Upper lobe of left lung (tissue), 6 donors: Measurements from ENCODE around the gene SAP30BP. TPM values are rescaled to one million over a fixed set of nuclear protein-coding genes. Genes with fewer than 3 reads are reported as not detected.
A peak's percentile ranks its signal among the peaks of the same experiment; 100 is the strongest.

Experiments
- ATAC-seq, 2 donors: fragments of 200-7000 bp; cut with Tn5 transposase; one replicate each; pipeline ENCODE4 v1.9.1; 2022; ENCODE audit warnings: mild to moderate bottlenecking in 2 of 2, moderate library complexity in 2 of 2; ENCODE audit not compliant: low FRiP score in 2 of 2
- DNase-seq, 2 donors: peaks; one replicate each; pipeline ENCODE4 v3.0.0-alpha.2; 2019 to 2020
- H3K27ac ChIP-seq, 4 donors: fragments of 200-600 bp; sonication (generic); one replicate each; pipeline ENCODE4 v1.5.1; 2016 to 2019
- H3K27me3 ChIP-seq, 4 donors: fragments of 200-600 bp; sonication (generic); one replicate each; pipeline ENCODE4 v1.5.1; 2017 to 2019
- H3K36me3 ChIP-seq, 4 donors: fragments of 200-600 bp; sonication (generic); one replicate each; pipeline ENCODE4 v1.5.1; 2016 to 2019
- H3K4me1 ChIP-seq, 4 donors: fragments of 200-600 bp; sonication (generic); one replicate each; pipeline ENCODE4 v1.5.1; 2018 to 2019
- H3K4me3 ChIP-seq, 4 donors: fragments of 200-600 bp; sonication (generic); one replicate each; pipeline ENCODE4 v1.5.1; 2017 to 2019; ENCODE audit warnings: mild to moderate bottlenecking in 2 of 4, moderate library complexity in 1 of 4
- H3K9me3 ChIP-seq, 4 donors: fragments of 200-600 bp; sonication (generic); one replicate each; pipeline ENCODE4 v1.5.1; 2018 to 2019
- EP300 ChIP-seq, 4 donors: sonication (generic); formaldehyde crosslinking; IDR thresholded peaks; one replicate each; pipeline ENCODE4 v1.5.1; 2017; ENCODE audit warnings: antibody characterized with exemption in 4 of 4, control low read depth in 2 of 4
- POLR2A ChIP-seq, 4 donors: fragments of 450-650 bp; IDR thresholded peaks; one replicate each; pipeline ENCODE4 v1.5.1; 2016 to 2017; ENCODE audit warnings: antibody characterized with exemption in 4 of 4, mild to moderate bottlenecking in 2 of 4
- POLR2AphosphoS5 ChIP-seq, 2 donors: sonication (generic); formaldehyde crosslinking; IDR thresholded peaks; one replicate each; pipeline ENCODE4 v1.5.1; 2017; ENCODE audit warnings: antibody characterized with exemption in 2 of 2
- WGBS, 2 donors: methylation state at CpG; one replicate each; pipeline ENCODE4 v1.1.5; 2017 to 2018; 5-methylcytosine and 5-hydroxymethylcytosine counted together
- total RNA-seq, 6 donors: library from RNA; depleted of rRNA in 4 of 6; stranded (reverse); fragments of >200 nt in 4 of 6; gene quantifications; one replicate each; pipeline versions ENCODE4 v1.1.0 to v1.2.1, GENCODE V29; 2016 to 2021
- TF ChIP-seq, protein P1 (sequence below), 6 experiments: fragments of 450-650 bp in 4 of 6; fragments of 200-600 bp in 2 of 6; sonication (generic) in 2 of 6; IDR thresholded peaks; one replicate each; pipeline ENCODE4 v1.5.1; 2016 to 2019; ENCODE audit warnings: antibody characterized with exemption in 6 of 6
- donor health status: DM: no; HTN: no; CAD: no; lungs with moderate emphysema.
- donor health status: DM: no; HTN: yes; CAD: no; lungs with severe emphysema.

SAP30BP gene
- total RNA-seq, 6 donors from 2014 or later, result 64.1 to 125 (median 80.8) TPM

DNA sequence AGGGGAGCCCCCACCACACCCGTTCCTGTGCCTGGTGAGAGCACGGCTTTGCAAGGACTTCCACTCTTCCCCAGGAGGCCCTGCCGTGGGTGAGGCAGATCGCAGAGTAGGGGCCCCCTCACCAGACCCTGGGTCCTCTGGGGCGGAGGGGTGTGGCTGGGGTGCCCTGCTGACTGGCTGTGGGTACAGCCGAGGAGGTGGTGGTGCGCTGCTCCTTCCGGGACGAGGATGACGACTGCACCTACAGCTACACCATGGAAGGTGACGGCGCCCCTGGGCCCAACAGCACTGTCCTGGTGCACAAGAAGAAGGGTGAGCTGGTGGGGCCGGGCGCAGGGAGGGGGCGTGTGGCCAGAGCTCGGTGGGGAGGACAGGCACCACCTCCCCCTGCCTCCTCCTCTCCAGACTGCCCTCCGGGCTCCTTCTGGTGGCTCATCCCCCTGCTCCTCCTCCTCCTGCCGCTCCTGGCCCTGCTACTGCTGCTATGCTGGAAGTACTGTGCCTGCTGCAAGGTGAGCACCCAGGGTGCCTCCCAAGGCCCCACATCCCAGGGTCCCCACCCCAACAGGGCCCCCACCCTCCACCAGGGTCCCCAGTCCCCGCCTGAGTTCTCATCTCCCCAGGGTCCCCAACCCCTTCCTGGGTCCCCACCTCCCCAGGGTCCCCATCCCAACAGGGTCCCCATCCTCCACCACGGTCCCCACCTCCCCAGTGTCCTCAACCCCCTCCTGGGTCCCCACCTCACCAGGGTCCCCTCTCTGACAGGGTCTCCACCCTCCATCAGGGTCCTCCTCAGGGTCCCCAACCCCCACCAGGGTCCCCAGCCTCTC lies 70.2 kb downstream of the SAP30BP start:
- Histone ChIP-seq H3K9me3 (no peaks in the 10 kb centered on the region), H3K36me3 (peaks cover 0 to 33% (median 4%) of the 10 kb centered on the region in 4 donors), H3K4me1 (peaks cover 0 to 11% (median 0%) of the 10 kb centered on the region in 4 donors), H3K27ac (peak overlapping the region in 3 of 4 donors; percentile 42 to 63 (median 57)), H3K4me3 (no peak overlapping the region), H3K27me3 (no peaks in the 10 kb centered on the region)
- TF ChIP-seq, protein P1, sequence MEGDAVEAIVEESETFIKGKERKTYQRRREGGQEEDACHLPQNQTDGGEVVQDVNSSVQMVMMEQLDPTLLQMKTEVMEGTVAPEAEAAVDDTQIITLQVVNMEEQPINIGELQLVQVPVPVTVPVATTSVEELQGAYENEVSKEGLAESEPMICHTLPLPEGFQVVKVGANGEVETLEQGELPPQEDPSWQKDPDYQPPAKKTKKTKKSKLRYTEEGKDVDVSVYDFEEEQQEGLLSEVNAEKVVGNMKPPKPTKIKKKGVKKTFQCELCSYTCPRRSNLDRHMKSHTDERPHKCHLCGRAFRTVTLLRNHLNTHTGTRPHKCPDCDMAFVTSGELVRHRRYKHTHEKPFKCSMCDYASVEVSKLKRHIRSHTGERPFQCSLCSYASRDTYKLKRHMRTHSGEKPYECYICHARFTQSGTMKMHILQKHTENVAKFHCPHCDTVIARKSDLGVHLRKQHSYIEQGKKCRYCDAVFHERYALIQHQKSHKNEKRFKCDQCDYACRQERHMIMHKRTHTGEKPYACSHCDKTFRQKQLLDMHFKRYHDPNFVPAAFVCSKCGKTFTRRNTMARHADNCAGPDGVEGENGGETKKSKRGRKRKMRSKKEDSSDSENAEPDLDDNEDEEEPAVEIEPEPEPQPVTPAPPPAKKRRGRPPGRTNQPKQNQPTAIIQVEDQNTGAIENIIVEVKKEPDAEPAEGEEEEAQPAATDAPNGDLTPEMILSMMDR (IDR thresholded peaks at IDR 0.05), result no peak
- TF ChIP-seq EP300 (IDR thresholded peaks at IDR 0.05), result no peak
- no peak for TF ChIP-seq POLR2AphosphoS5 (IDR thresholded peaks at IDR 0.05)
- TF ChIP-seq POLR2A (IDR thresholded peaks at IDR 0.05), result no peak
- WGBS, 2 donors, result 84 to 85% methylated on average over 7 to 20 of the region's 20 CpGs
- ATAC-seq (peak in 1 of 2 donors; percentile 6), DNase-seq (peak in 1 of 2 donors; percentile 75)

DNA sequence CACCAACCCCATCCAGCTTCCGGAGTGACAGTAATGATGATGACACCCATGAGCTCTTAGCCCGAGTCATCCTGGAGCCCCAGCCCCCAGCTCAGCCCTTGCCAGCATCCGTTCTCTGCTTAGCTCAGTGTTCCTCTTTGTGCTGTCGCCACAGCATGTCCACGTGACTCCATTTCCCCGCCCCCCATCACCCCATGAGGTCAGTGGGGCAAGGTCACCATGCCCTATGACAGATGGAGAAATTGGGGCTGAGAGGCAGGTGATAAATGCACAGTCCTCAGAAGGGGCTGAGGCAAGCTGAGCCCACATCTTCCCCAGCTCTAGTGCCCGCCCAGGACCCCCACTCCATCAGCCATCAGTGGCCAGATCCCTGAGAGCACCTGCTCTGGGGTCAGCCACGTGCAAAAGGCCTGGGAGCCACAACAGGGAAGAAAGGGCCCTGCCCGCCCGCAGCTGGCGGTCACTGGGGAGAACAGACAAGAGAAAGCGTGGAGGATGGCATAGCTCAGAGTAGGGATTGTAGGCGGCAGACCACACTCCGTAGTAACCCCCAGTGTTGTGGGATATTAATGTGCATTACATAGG lies 71.2 kb downstream of the SAP30BP start:
- Histone ChIP-seq H3K27ac (peak overlapping the region in 2 of 4 donors; percentile 57 to 63), H3K9me3 (no peaks in the 10 kb centered on the region), H3K4me3 (no peak overlapping the region), H3K36me3 (peaks cover 0 to 33% (median 4%) of the 10 kb centered on the region in 4 donors), H3K4me1 (peaks cover 0 to 11% (median 0%) of the 10 kb centered on the region in 4 donors), H3K27me3 (no peaks in the 10 kb centered on the region)
- WGBS, 2 donors, result 59 to 80% methylated on average over 10 to 14 of the region's 14 CpGs
- ATAC-seq (peak; percentile 41 to 47), DNase-seq (peak in 1 of 2 donors; percentile 76)
- TF ChIP-seq POLR2AphosphoS5 (IDR thresholded peaks at IDR 0.05) (peak; percentile 31 to 44), POLR2A (IDR thresholded peaks at IDR 0.05) (no peak), EP300 (IDR thresholded peaks at IDR 0.05) (no peak)
- TF ChIP-seq, protein P1 (IDR thresholded peaks at IDR 0.05), result no peak

DNA sequence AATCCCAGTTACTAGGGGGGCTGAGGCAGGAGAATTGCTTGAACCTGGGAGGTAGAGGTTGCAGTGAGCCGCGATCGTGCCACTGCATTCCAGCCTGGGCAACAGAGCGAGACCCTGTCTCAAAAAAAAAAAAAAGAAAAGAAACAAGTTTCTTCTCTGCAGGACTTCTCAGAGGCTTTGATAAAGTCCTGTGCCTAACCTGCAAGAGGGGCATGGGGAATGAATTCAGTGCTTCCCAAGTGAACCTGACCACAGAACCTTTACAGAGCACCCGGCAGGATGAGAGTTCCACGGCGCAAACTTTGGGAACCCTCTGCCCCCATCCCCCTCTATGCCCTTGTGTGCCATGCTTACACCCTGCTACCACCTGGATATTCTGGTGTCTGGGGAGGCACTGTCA lies 72.0 kb downstream of the SAP30BP start:
- DNase-seq (no peak), ATAC-seq (no peak)
- H3K4me1 ChIP-seq, result peaks cover 0 to 11% (median 0%) of the 10 kb centered on the region in 4 donors
- no peak for TF ChIP-seq EP300 (IDR thresholded peaks at IDR 0.05)
- TF ChIP-seq, protein P1 (IDR thresholded peaks at IDR 0.05), result no peak
- no peak for TF ChIP-seq POLR2AphosphoS5 (IDR thresholded peaks at IDR 0.05)
- no peak for TF ChIP-seq POLR2A (IDR thresholded peaks at IDR 0.05)
- WGBS, 2 donors, result 91 to 95% methylated on average over 7 of the region's 7 CpGs
- H3K4me3 ChIP-seq, result no peak overlapping the region
- H3K27ac ChIP-seq, result no peak overlapping the region
- H3K27me3 ChIP-seq, result no peaks in the 10 kb centered on the region
- H3K36me3 ChIP-seq, result peaks cover 0 to 33% (median 4%) of the 10 kb centered on the region in 4 donors
- H3K9me3 ChIP-seq, result no peaks in the 10 kb centered on the region

DNA sequence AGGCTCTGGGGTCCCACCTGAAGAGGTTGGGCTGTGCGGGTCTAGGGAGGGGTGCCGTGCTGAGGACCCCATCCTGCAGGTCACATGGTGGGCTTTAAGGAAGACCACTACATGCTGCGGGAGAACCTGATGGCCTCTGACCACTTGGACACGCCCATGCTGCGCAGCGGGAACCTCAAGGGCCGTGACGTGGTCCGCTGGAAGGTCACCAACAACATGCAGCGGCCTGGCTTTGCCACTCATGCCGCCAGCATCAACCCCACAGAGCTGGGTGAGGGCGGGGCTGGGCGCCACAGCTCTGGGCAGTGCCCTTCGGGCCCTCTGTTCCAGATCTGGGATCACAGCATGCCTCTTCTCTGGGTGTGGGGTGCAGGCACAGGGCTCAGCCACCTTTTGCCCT lies 72.7 kb downstream of the SAP30BP start:
- peaks cover 0 to 11% (median 0%) of the 10 kb centered on the region in 4 donors for H3K4me1 ChIP-seq
- peaks cover 0 to 35% (median 4%) of the 10 kb centered on the region in 4 donors for H3K36me3 ChIP-seq
- ATAC-seq (no peak), DNase-seq (peak in 1 of 2 donors; percentile 66)
- H3K4me3 ChIP-seq, result no peak overlapping the region
- no peaks in the 10 kb centered on the region for H3K9me3 ChIP-seq
- H3K27ac ChIP-seq, result no peak overlapping the region
- no peak for TF ChIP-seq EP300 (IDR thresholded peaks at IDR 0.05)
- TF ChIP-seq POLR2AphosphoS5 (IDR thresholded peaks at IDR 0.05), result no peak
- TF ChIP-seq POLR2A (IDR thresholded peaks at IDR 0.05), result no peak
- TF ChIP-seq, protein P1 (IDR thresholded peaks at IDR 0.05), result no peak
- no peaks in the 10 kb centered on the region for H3K27me3 ChIP-seq
- 80 to 100% methylated on average over 2 to 10 of the region's 14 CpGs for WGBS, 2 donors
